Activated CD8-positive, alpha-beta T cell treated with anti-CD3 and anti-CD28 coated beads for 36 hours (primary cell): ENCODE results near the gene INPP4A. TPM values are rescaled to one million over a fixed set of nuclear protein-coding genes. Genes with fewer than 3 reads are reported as not detected.

Source experiments
- ATAC-seq: fragments of 200-7000 bp; cut with Tn5 transposase; one replicate; pipeline ENCODE4 v1.10.0; 2021; ENCODE audit warnings: mild to moderate bottlenecking, moderate library complexity
- CTCF ChIA-PET: fragments of 350-600 bp; sonication (Branson Sonifier 250); formaldehyde crosslinking; loops from one replicate; lab custom pipeline; 2021; ENCODE audit warnings: antibody characterized with exemption; lab: Charles Lee
- POLR2A ChIA-PET: fragments of 350-600 bp; sonication (Branson Sonifier 250); formaldehyde crosslinking; loops from one replicate; lab custom pipeline; 2021; ENCODE audit warnings: antibody characterized with exemption; lab: Charles Lee
- DNase-seq: peaks from one replicate; pipeline ENCODE4 v3.0.0-alpha.2; 2020
- H3K27ac Mint-ChIP-seq: one replicate; pipeline ENCODE4 v1.8.0; 2021; ENCODE audit warnings: mild to moderate bottlenecking, mixed read lengths
- H3K27me3 Mint-ChIP-seq: one replicate; pipeline ENCODE4 v1.8.0; 2021; ENCODE audit warnings: mixed read lengths
- H3K36me3 Mint-ChIP-seq: one replicate; pipeline ENCODE4 v1.8.0; 2021; ENCODE audit warnings: low read depth, mixed read lengths
- H3K4me1 Mint-ChIP-seq: one replicate; pipeline ENCODE4 v1.8.0; 2021; ENCODE audit warnings: low read depth, mixed read lengths
- H3K4me3 Mint-ChIP-seq: one replicate; pipeline ENCODE4 v1.8.0; 2021; ENCODE audit warnings: mild to moderate bottlenecking, moderate library complexity, mixed read lengths
- H3K9me3 Mint-ChIP-seq: one replicate; pipeline ENCODE4 v1.8.0; 2021; ENCODE audit warnings: mixed read lengths
- CTCF ChIP-seq: fragments of 200-600 bp; IDR thresholded peaks from one replicate; pipeline ENCODE4 v1.8.0; 2022; ENCODE audit warnings: antibody characterized with exemption, mild to moderate bottlenecking
- intact Hi-C: fragments of 100-400 bp; cut with micrococcal nuclease; formaldehyde crosslinking; loops from one replicate; pipeline ENCODE4 v1.10.0; 2022
- total RNA-seq, 2 experiments: library from RNA; stranded (reverse); gene quantifications; one replicate each; pipeline ENCODE4 v1.2.3, GENCODE V29; 2021

Gene INPP4A
- total RNA-seq, 2 experiments from 2014 or later = 46.7 to 46.9 TPM

DNA sequence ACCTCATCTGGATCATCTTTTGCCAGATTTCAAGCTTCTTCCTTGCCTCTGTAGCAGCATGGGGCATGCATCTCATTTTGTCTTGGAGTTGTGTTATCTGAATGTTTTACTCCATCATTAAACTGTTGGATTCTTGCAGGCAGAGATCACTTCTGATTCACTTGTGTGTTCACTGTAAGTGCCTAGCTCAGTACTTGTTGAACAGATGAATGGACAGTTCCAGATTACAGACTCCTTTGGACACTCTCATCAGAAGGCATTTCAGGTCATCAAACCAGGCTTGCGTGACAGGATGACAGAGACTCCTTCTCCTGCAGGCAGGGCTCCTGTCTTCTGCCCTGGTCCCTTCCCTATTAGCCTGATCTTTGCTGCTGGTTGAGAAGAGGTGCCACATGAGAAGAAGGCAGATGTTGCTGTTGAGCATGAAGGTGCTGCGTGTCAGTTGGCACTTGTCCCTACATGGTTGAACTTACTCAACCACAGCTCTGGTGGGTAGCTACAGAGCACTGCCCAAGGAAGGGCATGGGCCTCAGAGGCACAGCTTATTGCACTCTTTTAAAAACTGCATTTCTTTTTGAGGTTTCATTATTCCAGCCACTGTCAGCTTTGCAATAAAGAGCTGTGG, 58.9 kb downstream of the INPP4A start:
- ChIA-PET CTCF (interaction anchor here (0.5 to 4.5 kb wide), 6 partner anchors 11 to 91 kb away, joined by 3 to 44 read pairs (median 6); no protein-coding TSS in a partner anchor), POLR2A (interaction anchor here (1.3 to 3.4 kb wide), 5 partner anchors 11 to 40 kb away, joined by 3 to 15 read pairs (median 5); no protein-coding TSS in a partner anchor)
- ATAC-seq (no peak), DNase-seq (no peak)
- no peaks in the 10 kb centered on the region for H3K9me3 Mint-ChIP-seq
- H3K4me3 Mint-ChIP-seq = no peak overlapping the region
- TF ChIP-seq CTCF = no peak
- H3K27me3 Mint-ChIP-seq = no peaks in the 10 kb centered on the region
- H3K27ac Mint-ChIP-seq = peak overlapping the region; percentile 1
- peaks cover 29% of the 10 kb centered on the region for H3K36me3 Mint-ChIP-seq
- intact Hi-C loops = no loop called here
- peaks cover 82% of the 10 kb centered on the region for H3K4me1 Mint-ChIP-seq

GRCh38 chr2:98504381-98505109, 59.9 kb downstream of the INPP4A start:
- ChIA-PET POLR2A (interaction anchor here (1.3 to 3.4 kb wide), 5 partner anchors 11 to 41 kb away, joined by 3 to 15 read pairs (median 5); no protein-coding TSS in a partner anchor), CTCF (interaction anchor here (1.1 to 4.5 kb wide), 8 partner anchors 10 to 92 kb away, joined by 3 to 44 read pairs (median 6); no protein-coding TSS in a partner anchor)
- no peaks in the 10 kb centered on the region for H3K27me3 Mint-ChIP-seq
- ATAC-seq (no peak), DNase-seq (no peak)
- peaks cover 83% of the 10 kb centered on the region for H3K4me1 Mint-ChIP-seq
- H3K36me3 Mint-ChIP-seq = peaks cover 28% of the 10 kb centered on the region
- intact Hi-C loops = no loop called here
- no peak for TF ChIP-seq CTCF
- peak overlapping the region; percentile 36 for H3K27ac Mint-ChIP-seq
- H3K4me3 Mint-ChIP-seq = no peak overlapping the region
- no peaks in the 10 kb centered on the region for H3K9me3 Mint-ChIP-seq

GRCh38 chr2:98505311-98505808, 60.7 kb downstream of the INPP4A start:
- ATAC-seq = peak; percentile 50
- DNase-seq = peak; percentile 44
- POLR2A ChIA-PET = interaction anchor here (1.1 to 3.4 kb wide), 3 partner anchors 10 to 26 kb away, joined by 3 to 15 read pairs (median 8); no protein-coding TSS in a partner anchor
- H3K9me3 Mint-ChIP-seq = no peaks in the 10 kb centered on the region
- CTCF ChIA-PET = interaction anchor here (1.1 to 4.5 kb wide), 9 partner anchors 10 to 93 kb away, joined by 3 to 44 read pairs (median 5); no protein-coding TSS in a partner anchor
- peaks cover 21% of the 10 kb centered on the region for H3K36me3 Mint-ChIP-seq
- no peak overlapping the region for H3K4me3 Mint-ChIP-seq
- intact Hi-C loops = no loop called here
- no peak for TF ChIP-seq CTCF
- H3K4me1 Mint-ChIP-seq = peaks cover 88% of the 10 kb centered on the region
- H3K27me3 Mint-ChIP-seq = no peaks in the 10 kb centered on the region
- peak overlapping the region; percentile 32 for H3K27ac Mint-ChIP-seq

DNA sequence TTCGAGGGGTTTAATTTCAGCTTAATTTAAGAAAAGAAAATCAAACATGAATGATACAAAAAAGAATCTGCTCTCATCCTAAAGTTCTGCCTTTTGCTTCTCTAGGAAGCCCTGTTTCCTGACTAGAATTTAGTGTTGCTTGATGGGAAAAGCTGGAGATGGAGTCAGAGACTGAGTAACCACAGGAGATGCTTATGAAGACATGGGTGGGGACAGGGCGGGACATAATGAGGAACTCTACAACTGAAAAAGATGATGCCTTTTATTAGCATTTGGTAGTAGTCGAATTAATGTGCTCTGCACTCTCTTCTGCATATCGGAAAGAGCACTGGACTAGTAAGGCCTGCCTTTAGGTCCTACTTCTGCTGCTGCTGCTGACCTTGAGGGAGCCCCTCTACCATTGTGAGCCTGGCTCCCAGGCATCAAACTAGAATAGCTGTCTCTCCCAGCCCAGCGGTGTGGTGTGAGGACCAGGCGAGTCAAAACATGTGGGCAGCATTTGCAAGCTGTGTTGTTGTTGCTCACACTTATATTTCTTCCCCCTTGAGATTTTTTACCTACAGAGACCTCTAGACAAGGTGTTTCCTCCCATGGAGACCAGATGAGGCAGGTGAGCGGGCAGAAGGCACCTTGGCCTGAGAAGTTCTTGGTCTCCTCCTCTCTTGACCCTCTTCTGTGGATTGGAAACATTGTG, 61.5 kb downstream of the INPP4A start:
- CTCF ChIA-PET = interaction anchor here (1.3 to 4.5 kb wide), 5 partner anchors 9 to 90 kb away, joined by 4 to 44 read pairs (median 5); no protein-coding TSS in a partner anchor
- H3K36me3 Mint-ChIP-seq = peaks cover 19% of the 10 kb centered on the region
- no peaks in the 10 kb centered on the region for H3K27me3 Mint-ChIP-seq
- no peak for ATAC-seq
- no peak for DNase-seq
- no peaks in the 10 kb centered on the region for H3K9me3 Mint-ChIP-seq
- peak overlapping the region; percentile 16 for H3K27ac Mint-ChIP-seq
- peaks cover 90% of the 10 kb centered on the region for H3K4me1 Mint-ChIP-seq
- intact Hi-C loops = no loop called here
- POLR2A ChIA-PET = interaction anchor here (0.9 to 3.4 kb wide), 4 partner anchors 9 to 27 kb away, joined by 3 to 15 read pairs (median 6); no protein-coding TSS in a partner anchor
- H3K4me3 Mint-ChIP-seq = no peak overlapping the region
- no peak for TF ChIP-seq CTCF
